NT2/D1 (cell line): Measurements from ENCODE around the gene UBD.

Experiments used
- SUZ12 ChIP-seq: IDR thresholded peaks from 2 replicates; pipeline ENCODE4 v1.6.1; 2011; ENCODE audit not compliant: insufficient read length, insufficient read depth; ENCODE audit errors: extremely low read depth
- YY1 ChIP-seq: IDR thresholded peaks from 2 replicates; pipeline ENCODE4 v1.6.1; 2011; ENCODE audit not compliant: insufficient read length, insufficient read depth
- ZNF274 ChIP-seq: IDR thresholded peaks from 2 replicates; pipeline ENCODE4 v1.6.1; 2011; ENCODE audit warnings: mild to moderate bottlenecking, low read depth, low read length

- TF ChIP-seq ZNF274 (no peak), SUZ12 (no peak), YY1 (no peak)
Measured at GRCh38 chr6:29558439-29559079, 973 bp downstream of the UBD start.
